Aortic smooth muscle cell (primary cell): Measurements from ENCODE around the gene ZNF366. TPM values are rescaled to one million over a fixed set of nuclear protein-coding genes. Genes with fewer than 3 reads are reported as not detected.

Experiments
- total RNA-seq: library from RNA; depleted of rRNA; stranded (reverse); fragments of >200 nt; gene quantifications from 2 replicates; pipeline ENCODE4 v1.2.3, GENCODE V29; 2014

The ZNF366 gene
- total RNA-seq = under 0.01 and 0.06 TPM in 2 replicates

GRCh38 chr5:72507231-72507906 lies at the start of gene ZNF366:
Gene ZNF366, minus strand, starts transcription at chr5:72507410. Its CDS starts 45,914 bp downstream, at chr5:72461496.

Other genes with a start within 250 kb of the ZNF366 start
- gene MRPS27, start 187.2 kb downstream of the ZNF366 start, total RNA-seq = 44.8 and 59.7 TPM in 2 replicates
- 7.0 and 8.3 TPM in 2 replicates for gene PTCD2, start 187.0 kb downstream of the ZNF366 start, total RNA-seq